UCSD-AML1 (cell line): ENCODE results near the gene MKLN1.

ENCODE experiments used
- DNase-seq: peaks from one replicate; lab custom pipeline; 2025; ENCODE audit not compliant: unreplicated experiment; lab: John Stamatoyannopoulos, UW

The MKLN1 gene

DNA sequence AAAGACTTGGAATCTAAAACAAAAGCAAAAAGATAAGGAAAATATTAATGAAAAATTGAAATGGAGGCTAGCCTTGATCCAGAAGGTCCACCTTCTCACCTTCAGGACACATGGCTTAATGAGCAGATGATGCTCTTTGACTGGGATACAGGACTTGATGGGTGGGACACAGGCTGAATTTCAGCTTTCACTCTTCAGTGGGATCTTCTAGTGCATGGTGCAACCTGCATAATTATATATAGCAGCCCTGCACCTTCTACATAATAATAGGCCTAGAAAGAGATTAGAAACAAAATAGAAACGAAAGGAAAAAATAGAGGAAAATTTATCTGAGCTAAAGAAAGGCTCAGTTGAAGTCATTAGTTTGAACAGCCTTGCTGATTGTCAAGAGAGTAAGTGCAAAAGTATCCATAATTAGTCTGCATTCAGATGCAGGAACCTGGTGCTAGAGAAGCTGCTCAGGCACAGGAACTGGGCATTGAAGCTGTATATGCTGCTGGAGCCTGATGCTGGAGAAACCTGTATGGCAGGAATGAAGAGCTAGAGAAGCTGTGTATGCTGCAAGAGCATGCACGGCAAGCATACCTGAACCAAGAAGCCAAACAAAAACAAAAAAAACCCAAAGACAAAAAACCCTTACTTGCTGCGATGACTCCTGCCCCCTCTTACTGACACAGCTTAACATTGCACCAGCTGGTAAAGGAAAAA, 19.4 kb downstream of the MKLN1 start:
- DNase-seq, result no peak

GRCh38 chr7:131352032-131352431, 24.4 kb downstream of the MKLN1 start:
- no peak for DNase-seq

GRCh38 chr7:131354390-131354789, 26.7 kb downstream of the MKLN1 start:
- no peak for DNase-seq

GRCh38 chr7:131355917-131356777, 28.5 kb downstream of the MKLN1 start:
- DNase-seq, result no peak

GRCh38 chr7:131357282-131357880, 29.7 kb downstream of the MKLN1 start:
- DNase-seq, result no peak

- DNase-seq, result no peak
Measured at GRCh38 chr7:131358636-131359035, 31.0 kb downstream of the MKLN1 start.

DNA sequence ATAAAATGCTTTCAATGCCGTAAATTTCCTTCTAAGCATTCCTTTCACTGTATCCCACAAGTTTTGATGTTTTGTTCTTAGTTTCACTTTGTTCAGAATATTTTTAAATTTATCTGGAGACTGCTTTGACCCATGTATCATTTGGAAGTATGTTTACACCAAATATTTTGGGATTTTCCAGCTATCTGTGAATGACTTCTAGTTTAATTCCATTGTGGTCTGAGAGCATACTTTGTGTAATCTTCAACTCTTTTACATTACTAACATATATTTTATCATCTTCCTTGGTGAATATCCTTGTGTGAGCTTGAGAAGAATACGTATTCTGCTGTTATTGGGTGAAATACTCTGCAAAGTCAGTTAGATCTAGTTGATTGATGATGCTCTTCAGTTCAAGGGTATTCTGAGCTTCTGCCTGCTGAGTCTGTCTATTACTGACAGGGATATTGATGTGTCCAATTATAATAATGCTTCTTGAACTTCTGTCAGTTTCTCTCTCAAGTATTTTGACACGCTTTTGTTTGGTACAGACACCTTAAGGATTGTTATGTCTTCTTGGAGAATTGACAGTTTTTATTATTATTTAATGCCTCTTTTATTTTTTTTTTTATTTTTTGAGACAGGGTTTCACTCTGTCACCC, 31.6 kb downstream of the MKLN1 start:
- no peak for DNase-seq

DNA sequence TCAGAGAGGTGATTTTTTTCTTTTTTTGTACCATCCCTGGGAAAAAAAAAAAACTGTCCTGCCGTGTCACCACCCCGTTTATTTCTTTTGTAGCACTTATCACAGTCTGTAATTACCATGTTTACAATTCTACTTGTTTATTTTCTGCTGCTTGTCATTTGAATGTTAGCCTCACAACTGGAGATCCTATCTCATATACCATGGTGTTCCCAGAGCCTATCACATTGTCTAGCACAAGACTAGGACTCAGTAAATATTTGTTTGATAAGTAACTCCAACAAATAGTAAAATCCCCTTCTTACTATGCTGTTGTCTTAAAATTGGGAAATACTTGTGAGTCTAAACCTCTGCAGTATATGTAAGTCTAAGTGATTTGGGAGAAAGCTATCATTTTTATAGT, 36.0 kb downstream of the MKLN1 start:
- DNase-seq, result no peak

GRCh38 chr7:131364767-131365344, 37.2 kb downstream of the MKLN1 start:
- DNase-seq, result no peak

- no peak for DNase-seq
Measured at GRCh38 chr7:131365838-131366237, 38.2 kb downstream of the MKLN1 start.

- no peak for DNase-seq
Measured at GRCh38 chr7:131369354-131369753, 41.7 kb downstream of the MKLN1 start.

- DNase-seq, result no peak
Measured at GRCh38 chr7:131370523-131370968, 42.9 kb downstream of the MKLN1 start.

- DNase-seq, result no peak
Measured at GRCh38 chr7:131371411-131371810, 43.7 kb downstream of the MKLN1 start.

DNA sequence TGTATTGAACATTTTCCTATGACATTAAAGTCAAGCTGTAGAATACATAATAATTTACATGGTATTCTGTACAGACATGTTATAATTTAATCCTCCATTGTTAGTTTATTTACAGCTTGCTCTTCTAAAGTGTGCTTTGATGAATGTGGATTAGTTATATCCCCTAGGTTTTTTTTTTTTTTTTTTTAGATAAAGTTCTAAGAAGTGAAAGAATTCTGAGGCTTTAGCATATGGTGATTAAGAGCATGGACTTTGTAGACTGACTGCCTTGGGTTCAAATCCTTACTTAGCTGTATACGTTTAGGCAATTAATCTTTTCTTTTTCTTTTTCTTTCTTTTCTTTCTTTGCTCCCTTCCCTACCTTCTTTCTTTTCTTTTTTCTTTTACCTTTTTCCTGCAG, 44.9 kb downstream of the MKLN1 start:
- DNase-seq, result no peak

- no peak for DNase-seq
Measured at GRCh38 chr7:131374821-131375220, 47.1 kb downstream of the MKLN1 start.

DNA sequence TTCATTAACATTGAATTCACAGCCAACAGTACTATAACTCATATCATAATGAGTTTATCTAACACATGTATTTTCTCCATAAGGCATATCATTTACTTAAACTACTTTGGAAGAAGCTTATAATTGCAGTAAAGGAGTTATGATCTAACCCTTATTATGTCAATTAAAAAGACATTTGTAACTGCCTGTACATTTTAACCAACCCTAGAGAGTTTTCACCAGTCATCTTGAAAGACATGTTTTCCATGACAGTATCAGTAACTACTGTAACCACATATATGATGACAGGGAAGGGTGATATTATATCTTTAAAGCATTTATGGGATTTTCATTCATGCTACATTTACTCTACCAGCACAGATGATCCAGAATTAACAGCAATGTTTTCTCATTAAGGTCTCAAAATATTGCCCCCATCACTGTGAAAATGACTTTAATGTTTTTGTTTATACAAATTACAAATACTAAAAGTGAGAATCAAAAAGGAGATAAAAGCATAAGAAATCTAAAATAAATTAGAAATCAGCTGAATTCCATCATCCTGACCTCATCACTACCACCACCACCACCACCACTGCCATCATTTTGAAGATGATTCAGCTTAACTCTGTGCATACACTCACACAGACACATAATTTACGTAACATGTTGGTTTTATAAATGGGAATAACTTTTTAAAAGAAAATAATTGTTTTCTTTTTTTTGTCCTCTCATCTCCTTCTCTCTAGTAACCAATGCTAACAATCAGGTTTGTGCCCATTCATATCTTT, 53.6 kb downstream of the MKLN1 start:
- no peak for DNase-seq

DNA sequence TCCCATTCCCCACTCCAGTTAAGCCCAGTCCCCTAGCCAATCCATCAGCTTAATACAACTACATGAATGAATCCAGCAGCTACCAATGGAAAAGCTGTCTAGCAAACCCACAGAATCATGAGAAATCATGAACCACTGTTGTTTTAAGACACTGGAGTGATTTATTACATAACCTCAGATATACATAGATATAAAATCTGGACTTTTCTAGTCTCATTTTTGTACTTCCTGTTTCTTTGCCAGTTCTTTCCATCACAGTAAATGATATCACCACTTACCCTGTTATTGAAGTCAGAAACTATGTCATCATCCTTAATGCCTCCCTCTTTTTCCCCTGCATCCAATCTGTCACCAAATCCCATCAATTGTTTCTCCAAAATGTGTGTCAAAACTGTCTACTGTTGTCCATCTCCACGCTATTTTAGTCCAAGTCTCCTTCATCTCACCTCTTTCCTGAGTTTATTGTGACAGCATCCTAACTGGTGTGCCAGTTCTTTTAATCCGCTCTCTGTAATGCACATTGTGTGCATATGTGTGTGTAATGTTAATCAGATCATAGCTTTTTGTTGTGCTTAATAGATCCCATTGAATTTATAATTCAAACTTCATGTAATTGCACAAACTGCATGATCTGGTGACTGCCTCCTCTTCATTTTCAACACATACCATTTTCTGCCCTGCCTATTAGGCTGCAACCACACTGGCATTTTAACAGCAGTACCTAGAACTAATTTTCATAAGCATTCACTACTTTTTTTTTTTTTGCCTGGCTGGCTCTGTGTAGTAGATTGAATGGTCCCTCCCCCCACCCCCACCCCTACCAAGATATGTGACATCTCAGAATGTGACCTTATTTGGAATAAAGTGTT, 56.0 kb downstream of the MKLN1 start:
- no peak for DNase-seq

DNA sequence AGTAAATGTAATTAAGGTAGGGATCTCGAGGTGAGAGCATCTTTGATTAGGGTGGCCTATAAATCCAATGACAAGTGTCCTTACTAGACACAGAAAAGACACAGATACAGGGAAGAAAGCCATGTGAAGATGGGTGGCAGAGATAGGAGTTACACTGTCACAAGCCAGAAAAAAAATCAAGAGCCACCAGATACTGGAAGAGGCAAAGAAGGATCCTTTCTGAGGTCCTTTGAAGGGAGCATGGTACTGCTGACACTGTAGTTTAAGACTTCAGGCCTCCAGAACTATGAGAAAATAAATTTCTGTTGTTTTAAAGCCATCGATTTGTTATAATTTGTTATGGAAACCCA, 56.6 kb downstream of the MKLN1 start:
- no peak for DNase-seq

DNA sequence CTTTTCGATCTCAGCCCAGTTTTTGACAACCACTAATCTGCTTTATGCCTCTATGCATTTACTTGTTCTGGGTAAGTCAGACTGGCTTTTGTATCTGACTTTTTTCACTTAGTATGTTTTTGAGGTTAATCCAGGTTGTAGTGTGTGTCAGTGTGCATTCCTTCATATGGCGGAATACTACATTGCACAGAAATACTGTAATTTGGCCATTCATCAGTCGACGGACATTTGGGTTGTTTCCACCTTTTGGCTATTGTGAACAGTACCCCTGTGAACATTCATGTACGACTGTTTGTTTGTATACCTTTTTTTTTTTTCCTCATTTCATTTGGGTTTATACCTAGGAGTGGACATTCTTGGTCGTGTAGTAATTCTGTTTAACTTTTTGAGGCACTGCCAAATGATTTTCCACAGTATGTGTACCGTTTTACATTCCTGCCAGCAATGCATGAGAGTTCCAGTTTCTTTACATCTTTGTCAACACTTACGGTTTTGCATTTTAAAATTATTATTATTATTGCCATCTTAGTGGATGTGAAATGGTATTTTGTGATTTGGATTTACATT, 57.4 kb downstream of the MKLN1 start:
- DNase-seq, result no peak
